ENCODE data around the gene DCAF12.
A peak's percentile ranks its signal among the peaks of the same experiment; 100 is the strongest.
"Not testable (repeated sequence)": the region's sequence is repeated elsewhere in the genome, so short reads cannot be mapped to it uniquely, and the experiment has no call there.

The DCAF12 gene

GRCh38 chr9:34069831-34070230, 56.7 kb downstream of the DCAF12 start:
- Histone ChIP-seq H3K9ac (ENCODE audit: low read depth, low read length) (no peak overlapping the region), H3K4me1 (ENCODE audit: insufficient read depth, low read length) (peaks cover 16% of the 10 kb centered on the region), H3K9me3 (ENCODE audit: control insufficient read depth, insufficient read depth, low read length) (no peaks in the 10 kb centered on the region), H3K36me3 (ENCODE audit: insufficient read depth, low read length) (no peaks in the 10 kb centered on the region; the same call in 1 of the 2 replicates)

DNA sequence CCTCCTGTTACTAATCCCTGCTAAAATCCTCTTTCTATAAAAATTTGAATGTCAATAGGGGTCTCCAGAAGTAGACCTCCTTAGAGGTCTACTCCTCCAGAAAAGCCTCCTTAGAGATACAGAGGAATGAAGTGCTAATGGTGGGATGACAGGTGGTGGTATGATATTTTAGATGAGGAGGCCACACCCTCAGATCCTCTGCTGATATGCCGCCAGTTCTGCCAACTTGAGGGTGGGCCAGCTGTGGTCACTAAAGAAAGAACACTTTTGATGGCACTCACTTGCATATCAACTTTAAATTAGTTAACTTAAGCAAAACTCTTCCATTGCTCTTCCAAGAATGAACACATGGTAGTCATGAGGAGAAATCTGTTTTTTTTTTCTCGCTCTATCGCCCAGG, 61.0 kb downstream of the DCAF12 start:
- no peaks in the 10 kb centered on the region for H3K9me3 ChIP-seq (ENCODE audit: control insufficient read depth, insufficient read depth, low read length)
- no peak overlapping the region for H3K9ac ChIP-seq (ENCODE audit: low read depth, low read length)

DNA sequence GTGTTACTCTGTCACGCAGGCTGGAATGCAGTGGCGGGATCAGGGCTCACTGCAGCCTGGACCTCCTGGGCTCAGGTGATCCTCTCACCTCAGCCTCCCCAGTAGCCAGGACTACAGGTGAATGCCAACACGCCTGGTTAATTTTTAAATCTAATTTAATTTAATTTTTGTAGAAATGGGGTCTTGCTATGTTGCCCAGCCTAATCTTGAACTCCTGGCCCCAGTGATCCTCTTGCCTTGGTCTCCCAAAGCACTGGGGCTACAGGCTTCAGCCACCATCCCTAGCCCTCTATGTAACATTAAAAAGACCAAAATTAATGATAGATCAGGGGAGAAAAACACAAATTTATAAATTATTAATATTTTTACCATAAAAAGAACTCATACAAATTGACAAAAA, 66.5 kb downstream of the DCAF12 start:
- Histone ChIP-seq H3K9ac (ENCODE audit: low read depth, low read length) (no peak overlapping the region), H3K36me3 (ENCODE audit: insufficient read depth, low read length) (no peaks in the 10 kb centered on the region), H3K4me1 (ENCODE audit: insufficient read depth, low read length) (no peaks in the 10 kb centered on the region), H3K9me3 (ENCODE audit: control insufficient read depth, insufficient read depth, low read length) (no peaks in the 10 kb centered on the region)

More for the DNA sequence above, 61.0 kb downstream of the DCAF12 start:
- Histone ChIP-seq H3K36me3 (ENCODE audit: insufficient read depth, low read length) (no peaks in the 10 kb centered on the region; the same call in 1 of the 2 replicates), H3K4me1 (ENCODE audit: insufficient read depth, low read length) (no peaks in the 10 kb centered on the region)

DNA sequence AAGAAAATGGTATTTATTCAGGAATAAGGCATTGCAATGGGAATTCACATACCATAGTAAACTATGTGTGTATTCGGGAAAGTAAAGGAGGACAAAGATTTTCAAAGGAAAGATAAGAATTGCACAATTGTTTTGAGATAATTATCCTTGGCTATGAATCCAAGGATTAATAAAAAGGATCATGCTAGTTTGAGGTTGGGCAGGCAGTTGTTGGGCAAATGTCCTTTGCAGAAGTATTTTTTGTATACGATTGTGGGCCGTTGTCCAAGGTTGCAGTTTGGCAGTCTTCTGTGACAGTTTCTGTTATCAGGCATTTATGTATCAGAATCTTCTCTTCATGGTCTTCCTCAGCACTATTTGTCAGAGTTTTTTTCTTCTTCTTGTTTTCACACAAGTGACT, 67.2 kb downstream of the DCAF12 start:
- H3K4me1 ChIP-seq (ENCODE audit: insufficient read depth, low read length), result no peaks in the 10 kb centered on the region
- H3K9ac ChIP-seq (ENCODE audit: low read depth, low read length), result no peak overlapping the region
- H3K9me3 ChIP-seq (ENCODE audit: control insufficient read depth, insufficient read depth, low read length), result no peaks in the 10 kb centered on the region
- H3K36me3 ChIP-seq (ENCODE audit: insufficient read depth, low read length), result no peaks in the 10 kb centered on the region

- Histone ChIP-seq H3K36me3 (ENCODE audit: insufficient read depth, low read length) (no peaks in the 10 kb centered on the region), H3K9ac (ENCODE audit: low read depth, low read length) (peak overlapping the region; percentile 82), H3K4me1 (ENCODE audit: insufficient read depth, low read length) (peaks cover 8% of the 10 kb centered on the region; the same call in 1 of the 2 replicates), H3K9me3 (ENCODE audit: control insufficient read depth, insufficient read depth, low read length) (no peaks in the 10 kb centered on the region)
Measured at GRCh38 chr9:34049630-34050384, 76.7 kb downstream of the DCAF12 start.

- no peaks in the 10 kb centered on the region for H3K36me3 ChIP-seq (ENCODE audit: insufficient read depth, low read length)
- no peaks in the 10 kb centered on the region for H3K9me3 ChIP-seq (ENCODE audit: control insufficient read depth, insufficient read depth, low read length)
- H3K9ac ChIP-seq (ENCODE audit: low read depth, low read length), result peak within 1 kb of the TSS; percentile 82
- peaks cover 8% of the 10 kb centered on the region; the same call in 1 of the 2 replicates for H3K4me1 ChIP-seq (ENCODE audit: insufficient read depth, low read length)
Measured at GRCh38 chr9:34048727-34049629, 77.5 kb downstream of the DCAF12 start, which contains the start of gene UBAP2. TSS of gene UBAP2 (minus strand) at chr9:34048887. CDS start at chr9:34017148, 31,739 bp downstream.

- H3K9me3 ChIP-seq (ENCODE audit: control insufficient read depth, insufficient read depth, low read length), result no peaks in the 10 kb centered on the region
- peaks cover 8% of the 10 kb centered on the region; the same call in 1 of the 2 replicates for H3K4me1 ChIP-seq (ENCODE audit: insufficient read depth, low read length)
- H3K36me3 ChIP-seq (ENCODE audit: insufficient read depth, low read length), result no peaks in the 10 kb centered on the region
- peak overlapping the region; percentile 82 for H3K9ac ChIP-seq (ENCODE audit: low read depth, low read length)
Measured at GRCh38 chr9:34047864-34048726, 78.4 kb downstream of the DCAF12 start.

DNA sequence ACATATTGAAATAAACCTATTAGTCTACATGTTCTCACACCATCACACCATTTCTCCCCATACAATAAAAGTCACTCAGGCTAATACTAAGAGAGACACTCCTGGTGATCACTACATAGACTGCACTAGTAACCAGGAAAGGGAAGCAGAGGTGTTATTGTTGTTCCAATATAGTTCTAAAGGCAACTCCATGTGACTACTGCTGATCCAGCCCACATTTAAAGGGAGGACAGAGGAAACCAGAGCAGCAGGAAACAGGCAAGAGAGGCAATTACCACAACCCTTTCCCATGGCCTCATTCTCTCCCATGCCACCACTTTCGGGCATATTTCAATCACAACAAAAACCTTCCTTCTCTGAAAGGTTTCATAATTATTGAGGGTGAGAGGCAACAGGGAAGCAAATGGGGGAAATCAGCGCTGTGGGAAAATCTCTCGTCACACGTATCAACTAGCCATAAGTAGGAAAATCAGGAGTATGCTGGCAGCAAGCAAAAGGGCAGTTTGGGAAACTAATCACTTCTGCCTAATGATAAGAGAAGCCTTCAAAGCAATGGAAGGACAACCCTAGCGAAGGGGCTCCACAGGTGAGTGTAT, 79.6 kb downstream of the DCAF12 start:
- H3K9ac ChIP-seq (ENCODE audit: low read depth, low read length), result peak overlapping the region; percentile 82; the same call in 1 of the 2 replicates
- no peaks in the 10 kb centered on the region for H3K9me3 ChIP-seq (ENCODE audit: control insufficient read depth, insufficient read depth, low read length)
- peaks cover 8% of the 10 kb centered on the region; the same call in 1 of the 2 replicates for H3K4me1 ChIP-seq (ENCODE audit: insufficient read depth, low read length)
- no peaks in the 10 kb centered on the region for H3K36me3 ChIP-seq (ENCODE audit: insufficient read depth, low read length)

DNA sequence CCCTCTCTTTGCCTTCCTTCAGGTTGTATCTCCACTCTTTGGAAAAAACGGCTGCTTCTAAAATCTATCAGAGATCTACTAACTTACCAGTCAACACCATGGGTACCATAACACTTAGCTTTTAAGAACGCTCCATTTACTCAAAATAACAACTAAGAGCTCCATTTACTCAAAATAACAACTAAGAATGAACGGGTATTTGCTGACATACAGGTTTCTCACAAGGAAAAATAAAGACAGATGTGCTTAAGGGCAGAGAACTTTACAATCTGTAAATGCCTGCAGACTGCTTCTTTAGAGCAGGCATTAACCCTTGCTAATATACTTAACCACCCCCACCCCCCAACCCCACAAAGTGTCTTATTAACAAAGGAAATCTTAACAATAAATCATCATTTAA, 80.6 kb downstream of the DCAF12 start:
- peaks cover 8% of the 10 kb centered on the region; the same call in 1 of the 2 replicates for H3K4me1 ChIP-seq (ENCODE audit: insufficient read depth, low read length)
- no peaks in the 10 kb centered on the region for H3K9me3 ChIP-seq (ENCODE audit: control insufficient read depth, insufficient read depth, low read length)
- H3K9ac ChIP-seq (ENCODE audit: low read depth, low read length), result no peak overlapping the region
- no peaks in the 10 kb centered on the region for H3K36me3 ChIP-seq (ENCODE audit: insufficient read depth, low read length)

DNA sequence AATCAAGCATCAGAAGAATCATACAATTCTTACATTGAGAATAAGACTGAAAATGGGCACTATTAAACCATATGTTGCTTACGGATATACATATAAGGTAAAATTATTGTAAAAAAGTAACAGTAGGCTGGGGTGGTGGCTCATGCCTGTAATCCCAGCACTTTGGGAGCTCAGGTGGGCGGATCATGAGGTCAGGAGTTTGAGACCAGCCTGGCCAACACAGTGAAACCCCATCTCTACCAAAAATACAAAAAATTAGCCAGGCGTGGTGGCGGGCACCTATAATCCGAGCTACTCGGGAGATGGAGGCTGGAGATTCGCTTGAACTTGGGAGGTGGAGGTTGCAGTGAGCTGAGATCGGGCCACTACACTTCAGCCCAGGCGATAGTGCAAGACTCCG, 84.4 kb downstream of the DCAF12 start:
- H3K4me1 ChIP-seq (ENCODE audit: insufficient read depth, low read length); H3K9ac ChIP-seq (ENCODE audit: low read depth, low read length); H3K9me3 ChIP-seq (ENCODE audit: control insufficient read depth, insufficient read depth, low read length); H3K36me3 ChIP-seq (ENCODE audit: insufficient read depth, low read length): not testable (repeated sequence)

GRCh38 chr9:34038851-34039250, 87.6 kb downstream of the DCAF12 start:
- not testable (repeated sequence) for H3K4me1 ChIP-seq (ENCODE audit: insufficient read depth, low read length); H3K36me3 ChIP-seq (ENCODE audit: insufficient read depth, low read length); H3K9me3 ChIP-seq (ENCODE audit: control insufficient read depth, insufficient read depth, low read length); H3K9ac ChIP-seq (ENCODE audit: low read depth, low read length)

GRCh38 chr9:34037626-34038025, 88.9 kb downstream of the DCAF12 start:
- no peak overlapping the region for H3K9ac ChIP-seq (ENCODE audit: low read depth, low read length)
- H3K9me3 ChIP-seq (ENCODE audit: control insufficient read depth, insufficient read depth, low read length), result peaks cover 5% of the 10 kb centered on the region; the same call in 1 of the 2 replicates
- no peaks in the 10 kb centered on the region for H3K4me1 ChIP-seq (ENCODE audit: insufficient read depth, low read length)
- peaks cover 4% of the 10 kb centered on the region; the same call in 1 of the 2 replicates for H3K36me3 ChIP-seq (ENCODE audit: insufficient read depth, low read length)

- Histone ChIP-seq H3K36me3 (ENCODE audit: insufficient read depth, low read length) (peaks cover 4% of the 10 kb centered on the region; the same call in 1 of the 2 replicates), H3K9ac (ENCODE audit: low read depth, low read length) (no peak overlapping the region), H3K4me1 (ENCODE audit: insufficient read depth, low read length) (no peaks in the 10 kb centered on the region), H3K9me3 (ENCODE audit: control insufficient read depth, insufficient read depth, low read length) (peaks cover 5% of the 10 kb centered on the region; the same call in 1 of the 2 replicates)
Measured at GRCh38 chr9:34036625-34037024, 89.9 kb downstream of the DCAF12 start.
